HG03175 (cell line): ENCODE results near the gene DOK5.

Source experiments
- ATAC-seq: cut with Tn5 transposase; IDR thresholded peaks from one replicate; pipeline ENCODE4 v1.9.1; 2021; ENCODE audit warnings: mild to moderate bottlenecking, moderate library complexity; ENCODE audit not compliant: unreplicated experiment

DOK5 gene

DNA sequence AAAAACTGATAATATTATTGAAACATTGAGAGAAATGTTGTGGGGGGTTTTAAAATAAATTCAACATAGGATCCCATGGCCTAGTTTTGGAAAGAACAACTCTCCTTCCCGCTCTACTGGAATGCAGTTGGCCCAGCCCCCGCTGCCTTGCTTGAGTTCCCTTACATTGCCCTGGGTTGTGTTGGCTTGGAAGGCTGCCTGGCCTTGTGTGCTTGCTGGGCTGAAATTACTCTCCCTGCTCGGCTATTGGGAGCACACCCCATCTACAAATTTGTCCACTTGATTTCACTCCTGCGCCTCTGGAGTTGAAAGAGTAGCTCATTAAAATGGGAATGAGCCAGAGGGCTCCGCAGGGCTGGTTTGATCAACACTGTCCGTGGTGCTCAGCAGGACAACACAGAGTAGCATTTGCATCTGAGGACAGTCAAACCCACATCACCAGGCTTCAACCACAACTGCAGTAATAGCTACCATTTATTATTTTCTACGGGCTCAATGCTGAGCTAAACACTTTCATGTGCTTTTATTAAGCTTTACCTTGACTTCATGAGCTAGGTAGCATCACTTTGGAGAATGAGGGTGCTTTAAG lies 35.2 kb downstream of the DOK5 start:
- ATAC-seq: no peak

DNA sequence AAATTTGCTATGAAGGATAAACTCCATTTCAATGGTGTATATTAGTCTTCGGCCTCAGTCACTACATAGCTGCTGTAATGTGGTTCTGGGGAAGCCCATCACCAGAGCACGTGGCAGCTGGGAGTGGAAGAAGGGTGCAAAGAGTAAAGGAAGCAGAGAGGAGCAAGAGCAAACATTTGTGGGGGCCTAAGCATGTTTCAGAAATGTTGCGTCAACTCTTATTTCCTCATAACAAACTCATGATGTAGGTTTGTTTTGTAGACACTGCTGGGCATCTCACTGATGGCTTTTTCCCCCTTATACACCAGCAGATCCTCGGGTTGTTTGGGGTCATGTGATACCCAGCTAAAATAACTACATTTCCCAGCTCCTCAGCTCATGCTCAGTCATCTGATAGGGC lies 37.3 kb downstream of the DOK5 start:
- no peak for ATAC-seq

- no peak for ATAC-seq
Measured at GRCh38 chr20:54514028-54514607, 38.7 kb downstream of the DOK5 start.

DNA sequence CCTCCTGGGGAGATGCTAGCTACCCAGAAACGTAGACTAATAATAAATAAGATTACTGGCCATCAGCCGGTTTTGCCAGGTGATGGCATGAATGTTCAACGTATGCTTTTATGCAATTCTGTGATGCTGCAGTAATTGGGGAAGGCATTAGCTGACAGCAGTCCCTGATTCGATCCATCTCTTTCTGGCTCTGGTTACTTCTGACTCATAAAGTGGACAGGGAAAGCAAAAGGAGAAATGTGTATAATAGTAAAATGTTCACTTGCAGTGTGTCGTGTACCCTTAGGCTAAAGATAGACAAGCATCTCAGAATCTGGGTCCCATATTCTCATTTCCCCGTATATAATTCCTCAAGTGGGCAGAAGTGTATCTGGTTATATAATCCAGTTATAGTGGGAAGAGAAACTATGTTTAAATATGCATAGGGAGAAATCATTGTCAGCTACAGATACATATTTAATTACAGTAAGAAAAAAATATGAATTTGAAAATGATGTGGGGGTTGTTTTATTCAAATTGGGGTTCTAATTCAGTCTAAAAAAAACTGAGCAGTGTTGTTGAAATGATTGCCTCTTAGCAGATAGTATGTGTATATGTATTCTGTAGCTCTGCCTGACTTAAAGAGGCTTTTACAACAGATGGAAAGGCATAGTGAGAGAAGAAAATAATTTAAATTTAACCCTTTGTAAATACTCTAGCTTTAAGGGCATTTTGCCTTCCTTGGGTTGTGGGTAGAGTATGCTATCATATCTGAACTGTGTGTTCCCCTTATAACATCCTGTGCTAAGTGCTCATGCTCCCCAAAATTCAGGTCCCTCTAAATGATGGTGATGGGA lies 40.6 kb downstream of the DOK5 start:
- no peak for ATAC-seq

DNA sequence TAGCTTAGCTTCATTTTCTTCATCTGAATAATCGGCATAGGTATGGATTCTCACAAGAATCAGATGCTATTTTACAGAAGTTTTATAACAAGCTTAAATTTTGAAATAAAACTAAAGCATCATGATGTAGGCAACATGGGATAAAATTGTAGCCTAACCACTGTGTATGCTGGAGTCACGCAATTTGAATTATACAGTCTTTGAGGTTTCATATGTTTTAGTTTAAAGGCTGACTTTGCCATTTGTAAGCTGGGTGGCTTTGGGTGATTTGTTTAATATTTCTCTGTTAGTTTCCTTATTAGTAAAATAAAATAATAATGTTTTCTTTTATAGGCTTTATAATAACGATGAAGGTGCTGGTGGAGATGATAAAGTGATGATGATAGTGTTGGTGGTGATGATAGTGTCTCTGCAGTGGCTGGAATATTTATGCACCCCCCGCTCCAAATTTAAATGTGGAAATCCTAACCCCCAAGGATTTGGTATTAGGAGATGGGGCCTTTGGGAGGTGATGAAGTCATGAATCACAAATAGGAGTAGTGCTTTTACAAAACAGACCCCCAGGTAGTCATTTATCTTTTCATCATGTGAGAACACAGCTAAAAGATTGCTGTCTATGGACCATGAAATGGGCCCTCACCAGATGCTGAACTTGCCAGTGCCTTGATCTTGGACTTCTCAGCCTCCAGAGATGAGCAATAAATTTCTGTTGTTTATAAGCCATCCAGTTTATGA lies 42.0 kb downstream of the DOK5 start:
- ATAC-seq: no peak

GRCh38 chr20:54524849-54525248 lies 49.5 kb downstream of the DOK5 start:
- no peak for ATAC-seq

GRCh38 chr20:54525916-54526590 lies 50.7 kb downstream of the DOK5 start:
- ATAC-seq: no peak

GRCh38 chr20:54526801-54527200 lies 51.4 kb downstream of the DOK5 start:
- no peak for ATAC-seq

DNA sequence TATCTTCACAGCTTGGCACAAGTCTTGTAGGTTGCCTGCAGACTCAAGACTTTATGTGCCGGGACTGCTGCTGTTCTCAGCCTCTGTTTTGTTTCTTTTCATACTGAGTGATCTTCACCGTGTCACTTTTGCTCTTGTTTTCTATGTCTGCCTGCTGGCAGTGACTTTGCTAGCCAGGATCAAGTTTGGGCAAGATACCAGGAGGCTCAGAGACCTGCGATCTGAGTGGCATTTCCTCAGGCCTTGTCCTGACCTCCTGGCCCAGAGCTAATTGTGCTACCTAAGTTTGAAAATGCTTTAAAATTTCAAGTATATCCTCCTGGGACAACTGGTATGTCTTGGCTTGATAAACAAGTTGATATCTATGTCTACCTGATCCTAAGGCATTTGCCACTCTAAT lies 57.2 kb downstream of the DOK5 start:
- ATAC-seq: no peak

- no peak for ATAC-seq
Measured at GRCh38 chr20:54534101-54534500, 58.7 kb downstream of the DOK5 start.

DNA sequence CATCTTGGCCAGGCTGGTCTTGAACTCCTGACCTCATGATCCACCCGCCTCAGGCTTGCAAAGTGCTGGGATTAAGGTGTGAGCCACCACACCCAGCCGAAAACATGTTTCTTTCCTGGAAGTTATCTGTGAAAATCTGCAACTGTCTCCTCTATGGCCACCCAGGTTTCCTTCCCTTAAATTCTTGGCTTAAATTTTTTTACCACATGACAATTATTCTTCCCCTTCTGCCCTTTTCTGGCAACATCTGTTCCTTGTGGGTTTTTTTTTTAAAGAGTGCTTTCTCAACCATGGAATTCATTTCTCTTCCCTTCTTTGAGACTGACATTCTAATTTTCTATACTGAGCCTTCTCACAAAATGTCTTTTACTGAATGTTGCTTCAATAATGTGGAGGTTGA lies 59.6 kb downstream of the DOK5 start:
- no peak for ATAC-seq

DNA sequence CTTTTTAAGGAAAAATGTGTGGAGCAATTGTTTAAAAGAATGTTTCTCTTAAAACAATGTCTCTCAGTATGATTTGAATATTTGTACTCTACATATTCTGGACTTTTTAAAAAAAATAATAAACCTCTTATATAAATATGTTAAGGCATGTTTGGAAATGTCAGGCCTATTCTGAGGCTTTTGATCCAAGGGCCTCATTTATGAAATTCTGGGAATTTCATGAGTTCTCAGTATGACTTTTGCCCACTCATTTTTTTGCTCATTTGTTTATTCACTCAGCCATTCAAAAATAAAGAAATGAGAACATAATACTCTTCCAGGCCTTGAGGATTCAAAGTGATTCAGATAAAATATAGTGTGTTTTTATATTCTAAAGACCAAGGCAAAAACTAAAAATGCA lies 60.4 kb downstream of the DOK5 start:
- ATAC-seq: no peak

DNA sequence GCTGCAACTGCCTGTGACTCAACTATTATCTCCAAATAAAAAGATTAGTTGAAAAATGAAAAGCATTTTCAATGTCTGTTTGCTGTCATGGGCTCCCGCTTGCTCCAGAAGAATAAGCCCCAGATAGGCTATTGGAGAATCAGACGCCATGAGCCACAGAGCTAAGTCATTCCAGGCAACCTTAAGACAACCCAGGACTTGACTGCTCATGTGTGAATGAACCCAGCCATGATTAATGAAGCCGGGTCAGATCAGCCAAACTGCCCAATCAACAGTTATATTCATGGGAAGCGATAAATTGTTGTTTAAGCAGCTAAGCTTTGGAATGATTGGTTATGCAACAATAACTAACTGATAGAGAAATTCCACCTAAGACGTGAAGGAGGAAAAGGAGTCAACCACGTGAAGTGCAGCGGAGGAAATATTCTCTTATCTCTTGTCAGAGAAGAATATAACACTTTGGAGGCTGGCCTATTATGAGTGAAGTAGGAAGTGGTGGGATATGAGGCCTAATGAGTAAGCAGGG lies 64.2 kb downstream of the DOK5 start:
- ATAC-seq: no peak

DNA sequence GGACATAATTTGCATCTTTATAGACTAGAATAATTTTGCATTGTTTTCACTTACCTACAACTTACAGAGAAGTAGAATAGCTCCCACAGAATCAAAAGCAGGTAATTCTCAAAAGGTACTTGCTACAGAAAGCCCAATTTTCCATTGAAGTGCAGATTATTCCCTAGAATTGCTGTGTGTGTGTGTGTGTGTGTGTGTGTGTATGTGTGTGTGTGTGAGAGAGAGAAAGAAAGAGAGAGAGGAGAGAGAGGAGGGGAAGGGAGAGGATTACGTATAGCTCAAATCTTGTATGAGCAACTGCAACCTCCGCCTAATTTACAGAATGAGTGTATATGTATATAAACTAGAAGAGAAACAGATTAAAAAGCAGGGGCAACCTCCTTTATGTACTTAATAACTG lies 68.0 kb downstream of the DOK5 start:
- ATAC-seq: no peak

DNA sequence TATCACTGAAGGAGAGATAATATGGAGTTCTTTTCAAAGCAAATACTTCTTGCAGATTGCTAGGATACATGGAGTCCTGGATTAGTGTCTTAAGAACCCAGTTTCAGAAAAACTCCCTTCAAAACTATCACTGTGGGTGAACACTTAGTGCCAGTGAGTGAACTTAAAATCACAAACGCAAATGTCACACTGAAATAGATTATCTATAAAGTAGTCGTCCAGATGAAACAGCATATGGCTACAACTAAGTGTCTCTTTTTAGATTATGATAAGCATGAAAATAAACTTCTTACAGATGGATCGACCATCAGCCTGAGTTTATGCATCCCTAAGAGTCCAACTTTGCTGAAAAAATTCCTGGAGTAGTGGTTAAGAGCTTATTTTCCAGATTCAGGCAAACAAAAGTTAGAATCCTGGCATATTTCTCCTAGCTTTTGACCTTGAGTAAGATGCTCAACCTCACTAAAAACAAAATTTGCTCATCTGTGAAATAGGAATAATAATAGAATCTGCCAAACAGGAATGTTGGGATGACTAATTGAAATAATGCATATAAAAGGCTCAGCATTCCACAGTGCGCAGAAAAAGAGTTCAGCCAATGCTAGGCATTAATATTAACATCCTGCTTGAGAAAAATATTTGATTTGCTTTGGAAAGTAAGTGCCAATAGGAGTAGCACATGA lies 70.4 kb downstream of the DOK5 start:
- ATAC-seq: no peak

DNA sequence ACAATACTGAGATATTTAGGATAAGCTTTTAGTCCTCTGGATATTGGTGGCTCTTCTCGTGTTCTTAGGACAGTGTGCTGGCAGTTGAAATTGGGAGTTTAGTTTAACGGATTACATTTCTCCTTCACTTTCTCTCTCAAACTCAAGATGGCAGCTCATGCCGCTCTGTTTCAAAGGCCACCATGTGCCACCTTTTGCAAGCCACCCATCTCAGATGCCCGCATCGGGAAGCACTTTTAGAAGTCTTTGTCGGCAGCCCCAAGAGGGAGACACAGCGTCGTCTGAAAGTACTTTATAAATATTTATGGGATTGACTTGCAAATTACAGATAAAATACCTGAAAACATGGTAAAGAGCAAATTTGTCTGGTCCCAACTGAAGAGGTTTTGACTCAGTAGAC lies 73.5 kb downstream of the DOK5 start:
- ATAC-seq: no peak

DNA sequence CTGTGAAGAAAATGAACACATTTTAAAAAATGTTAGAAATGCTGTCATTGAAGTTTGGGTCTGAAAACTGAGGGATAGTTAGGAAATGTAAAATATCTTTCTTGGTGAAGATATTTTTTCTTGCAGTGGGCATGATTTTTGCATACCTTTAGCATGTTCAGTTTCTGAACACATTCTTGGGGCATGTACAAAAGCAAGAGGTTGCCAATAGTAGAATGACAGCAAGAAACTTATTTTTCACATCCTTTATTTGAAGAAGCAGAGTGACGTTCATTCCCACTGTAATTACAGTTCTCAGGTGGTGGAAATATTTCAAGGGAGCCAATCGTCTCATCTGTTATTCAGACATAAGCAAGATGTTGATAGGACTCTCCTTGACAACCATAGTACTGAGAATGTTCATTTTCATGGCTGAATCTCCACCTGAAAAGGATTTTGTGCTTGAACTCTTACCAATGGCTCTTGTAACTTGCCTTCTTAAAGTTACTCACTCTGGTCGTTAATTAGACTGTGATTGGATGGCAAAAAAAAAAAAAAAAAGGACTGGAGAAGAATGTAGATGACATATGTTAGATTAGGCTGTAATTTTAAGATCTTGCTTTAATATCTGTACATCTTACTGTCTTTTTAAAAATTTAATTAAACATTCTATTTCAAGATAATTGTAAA lies 74.4 kb downstream of the DOK5 start:
- no peak for ATAC-seq

DNA sequence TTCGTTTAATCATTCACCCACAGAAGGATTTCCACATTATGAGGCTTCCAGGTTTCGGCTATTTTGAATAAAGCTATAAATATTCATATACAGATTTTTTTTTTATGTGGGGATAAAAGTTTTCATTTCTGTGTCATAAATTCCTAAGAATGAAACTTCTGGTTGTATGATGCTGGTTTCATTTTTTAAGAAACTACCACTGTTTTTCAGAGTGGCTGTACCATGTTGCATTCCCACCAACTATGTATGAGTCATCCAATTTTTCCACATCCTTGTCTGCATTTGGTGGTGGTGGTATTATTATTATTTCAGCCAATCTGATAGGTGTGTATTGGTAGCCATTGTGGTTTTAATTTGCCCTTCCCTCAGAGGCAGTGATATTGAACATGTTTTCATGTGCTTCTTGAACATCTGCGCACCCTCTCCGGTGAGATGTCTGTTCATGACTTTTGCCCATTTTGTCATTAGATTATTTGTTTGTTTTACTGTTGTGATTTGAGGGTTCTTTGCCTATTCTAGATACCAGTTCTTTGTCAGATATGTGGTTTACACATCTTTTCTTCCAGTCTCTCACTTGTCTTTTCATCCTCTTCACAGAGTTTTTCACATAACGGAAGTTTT lies 75.5 kb downstream of the DOK5 start:
- ATAC-seq: no peak

- ATAC-seq: no peak
Measured at GRCh38 chr20:54554006-54554405, 78.6 kb downstream of the DOK5 start.
